D721Med (cell line): ENCODE measurements around the gene SPPL2C.

ENCODE experiments used
- DNase-seq: peaks from one replicate; pipeline ENCODE4 v3.0.0; 2011; ENCODE audit warnings: low spot score; ENCODE audit not compliant: insufficient read length
- FAIRE-seq: peaks from 2 replicates; lab custom pipeline; 2011; peaks lifted over from hg19 to GRCh38; lab: Jason Lieb, UNC
- TF ChIP-seq, protein P1 (sequence below): IDR thresholded peaks from 2 replicates; pipeline ENCODE4 v1.5.1; 2012; ENCODE audit warnings: mild to moderate bottlenecking, control low read depth; ENCODE audit not compliant: insufficient read depth; ENCODE audit errors: missing control alignments

Gene SPPL2C

DNA sequence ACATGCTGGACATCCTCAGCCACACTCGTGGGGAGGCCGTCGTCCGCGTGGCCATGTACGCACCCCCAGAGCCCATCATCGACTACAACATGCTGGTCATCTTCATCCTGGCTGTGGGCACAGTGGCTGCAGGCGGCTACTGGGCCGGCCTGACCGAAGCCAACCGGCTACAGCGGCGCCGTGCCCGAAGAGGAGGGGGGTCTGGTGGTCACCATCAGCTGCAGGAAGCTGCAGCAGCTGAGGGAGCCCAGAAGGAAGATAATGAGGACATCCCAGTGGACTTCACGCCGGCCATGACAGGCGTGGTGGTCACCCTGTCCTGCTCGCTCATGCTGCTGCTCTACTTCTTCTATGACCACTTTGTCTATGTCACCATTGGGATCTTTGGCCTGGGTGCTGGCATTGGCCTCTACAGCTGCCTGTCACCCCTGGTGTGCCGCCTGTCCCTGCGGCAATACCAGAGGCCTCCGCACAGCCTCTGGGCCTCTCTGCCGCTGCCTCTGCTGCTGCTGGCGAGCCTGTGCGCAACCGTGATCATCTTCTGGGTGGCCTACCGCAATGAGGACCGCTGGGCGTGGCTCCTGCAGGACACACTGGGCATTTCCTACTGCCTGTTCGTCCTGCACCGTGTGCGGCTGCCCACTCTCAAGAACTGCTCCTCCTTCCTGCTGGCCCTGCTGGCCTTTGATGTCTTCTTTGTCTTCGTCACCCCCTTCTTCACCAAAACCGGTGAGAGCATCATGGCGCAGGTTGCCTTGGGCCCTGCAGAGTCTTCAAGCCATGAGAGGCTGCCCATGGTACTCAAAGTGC lies 900 bp downstream of the SPPL2C start:
- FAIRE-seq = no peak
- TF ChIP-seq, protein P1, sequence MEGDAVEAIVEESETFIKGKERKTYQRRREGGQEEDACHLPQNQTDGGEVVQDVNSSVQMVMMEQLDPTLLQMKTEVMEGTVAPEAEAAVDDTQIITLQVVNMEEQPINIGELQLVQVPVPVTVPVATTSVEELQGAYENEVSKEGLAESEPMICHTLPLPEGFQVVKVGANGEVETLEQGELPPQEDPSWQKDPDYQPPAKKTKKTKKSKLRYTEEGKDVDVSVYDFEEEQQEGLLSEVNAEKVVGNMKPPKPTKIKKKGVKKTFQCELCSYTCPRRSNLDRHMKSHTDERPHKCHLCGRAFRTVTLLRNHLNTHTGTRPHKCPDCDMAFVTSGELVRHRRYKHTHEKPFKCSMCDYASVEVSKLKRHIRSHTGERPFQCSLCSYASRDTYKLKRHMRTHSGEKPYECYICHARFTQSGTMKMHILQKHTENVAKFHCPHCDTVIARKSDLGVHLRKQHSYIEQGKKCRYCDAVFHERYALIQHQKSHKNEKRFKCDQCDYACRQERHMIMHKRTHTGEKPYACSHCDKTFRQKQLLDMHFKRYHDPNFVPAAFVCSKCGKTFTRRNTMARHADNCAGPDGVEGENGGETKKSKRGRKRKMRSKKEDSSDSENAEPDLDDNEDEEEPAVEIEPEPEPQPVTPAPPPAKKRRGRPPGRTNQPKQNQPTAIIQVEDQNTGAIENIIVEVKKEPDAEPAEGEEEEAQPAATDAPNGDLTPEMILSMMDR = no peak

DNA sequence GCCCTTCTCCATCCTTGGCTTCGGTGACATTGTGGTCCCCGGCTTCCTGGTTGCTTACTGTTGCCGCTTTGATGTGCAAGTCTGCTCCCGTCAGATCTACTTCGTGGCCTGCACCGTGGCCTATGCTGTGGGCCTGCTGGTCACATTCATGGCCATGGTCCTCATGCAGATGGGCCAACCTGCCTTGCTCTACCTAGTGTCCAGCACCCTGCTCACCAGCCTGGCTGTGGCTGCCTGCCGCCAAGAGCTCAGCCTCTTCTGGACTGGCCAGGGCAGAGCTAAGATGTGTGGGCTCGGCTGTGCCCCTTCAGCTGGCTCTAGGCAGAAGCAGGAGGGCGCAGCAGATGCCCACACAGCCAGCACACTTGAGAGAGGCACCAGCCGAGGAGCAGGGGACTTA lies 1.5 kb downstream of the SPPL2C start:
- DNase-seq (no peak), FAIRE-seq (no peak)
- TF ChIP-seq, protein P1 = no peak

More for the DNA sequence above, 900 bp downstream of the SPPL2C start:
- DNase-seq = no peak

DNA sequence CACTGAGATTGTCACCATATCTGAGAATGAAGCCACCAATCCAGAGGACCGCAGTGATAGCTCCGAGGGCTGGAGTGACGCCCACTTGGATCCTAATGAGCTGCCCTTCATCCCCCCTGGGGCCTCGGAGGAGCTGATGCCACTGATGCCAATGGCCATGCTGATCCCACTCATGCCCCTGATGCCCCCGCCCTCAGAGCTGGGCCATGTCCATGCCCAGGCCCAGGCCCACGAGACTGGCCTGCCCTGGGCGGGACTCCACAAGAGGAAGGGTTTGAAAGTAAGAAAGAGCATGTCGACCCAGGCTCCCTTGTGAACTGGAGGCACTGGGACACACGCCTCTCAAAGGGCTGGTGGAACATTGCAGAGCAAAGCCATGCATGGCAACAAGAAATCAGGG lies 2.0 kb downstream of the SPPL2C start:
- FAIRE-seq = no peak
- TF ChIP-seq, protein P1 = no peak
- no peak for DNase-seq

DNA sequence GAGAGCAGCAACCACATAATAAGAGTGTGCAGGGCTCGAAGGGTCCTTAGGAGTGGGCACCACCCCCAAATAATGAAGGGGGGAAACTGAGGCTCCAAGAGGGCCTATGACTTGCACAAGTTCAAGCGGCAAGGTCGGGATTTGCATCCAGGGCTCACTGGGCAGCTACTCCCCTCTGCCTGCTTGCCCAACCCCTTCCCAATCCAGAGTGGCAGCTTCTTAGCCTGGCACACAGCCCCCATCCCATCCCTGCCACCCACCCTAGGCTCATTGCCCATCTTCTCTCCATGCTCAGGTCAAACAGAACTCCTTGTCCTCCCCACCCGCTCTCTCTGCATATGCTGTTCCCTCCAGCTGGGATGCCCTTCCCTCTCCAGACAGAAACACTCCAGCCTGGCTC lies 2.4 kb downstream of the SPPL2C start:
- TF ChIP-seq, protein P1 = no peak
- DNase-seq (no peak), FAIRE-seq (no peak)

DNA sequence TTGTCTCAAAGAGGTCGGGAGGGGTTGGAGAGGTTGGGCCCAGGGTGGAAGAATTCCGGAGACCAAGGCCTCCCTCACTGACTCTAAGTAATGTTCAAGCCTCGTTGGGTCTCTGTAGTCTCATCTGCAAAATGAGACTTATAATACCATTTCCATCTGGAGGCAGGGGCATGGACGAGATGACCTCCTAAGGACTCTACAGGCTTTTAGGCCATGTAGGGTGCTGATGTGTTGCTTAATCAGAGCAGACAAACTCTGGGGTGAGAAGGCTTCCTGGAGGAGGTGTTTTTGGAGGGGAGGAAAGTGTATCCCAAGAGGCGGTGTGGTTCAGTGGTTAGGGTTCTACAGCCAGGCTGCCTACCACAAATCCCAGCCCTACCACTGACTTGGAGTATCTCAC lies 3.1 kb downstream of the SPPL2C start:
- DNase-seq (no peak), FAIRE-seq (no peak)
- TF ChIP-seq, protein P1 = no peak

DNA sequence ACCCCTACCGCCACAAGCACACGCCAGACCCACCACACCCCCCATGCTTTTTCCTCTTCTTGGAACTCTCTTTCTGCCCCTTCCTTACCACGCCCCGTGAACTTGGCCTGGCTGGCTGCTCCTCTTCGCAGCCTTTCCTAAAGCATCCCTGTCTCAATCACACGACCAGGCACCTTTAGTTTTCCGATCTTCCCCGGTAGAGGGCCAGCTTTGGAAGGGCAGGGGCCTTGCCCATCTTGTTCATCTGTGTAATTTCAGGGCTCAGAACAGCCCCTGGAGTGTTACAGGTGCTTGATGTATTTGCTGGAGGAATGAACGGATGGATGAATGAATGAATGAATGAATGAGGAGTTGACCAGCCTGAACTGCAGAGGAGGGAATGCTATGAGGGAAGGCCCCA lies 3.7 kb downstream of the SPPL2C start:
- DNase-seq (no peak), FAIRE-seq (no peak)
- TF ChIP-seq, protein P1 = no peak

DNA sequence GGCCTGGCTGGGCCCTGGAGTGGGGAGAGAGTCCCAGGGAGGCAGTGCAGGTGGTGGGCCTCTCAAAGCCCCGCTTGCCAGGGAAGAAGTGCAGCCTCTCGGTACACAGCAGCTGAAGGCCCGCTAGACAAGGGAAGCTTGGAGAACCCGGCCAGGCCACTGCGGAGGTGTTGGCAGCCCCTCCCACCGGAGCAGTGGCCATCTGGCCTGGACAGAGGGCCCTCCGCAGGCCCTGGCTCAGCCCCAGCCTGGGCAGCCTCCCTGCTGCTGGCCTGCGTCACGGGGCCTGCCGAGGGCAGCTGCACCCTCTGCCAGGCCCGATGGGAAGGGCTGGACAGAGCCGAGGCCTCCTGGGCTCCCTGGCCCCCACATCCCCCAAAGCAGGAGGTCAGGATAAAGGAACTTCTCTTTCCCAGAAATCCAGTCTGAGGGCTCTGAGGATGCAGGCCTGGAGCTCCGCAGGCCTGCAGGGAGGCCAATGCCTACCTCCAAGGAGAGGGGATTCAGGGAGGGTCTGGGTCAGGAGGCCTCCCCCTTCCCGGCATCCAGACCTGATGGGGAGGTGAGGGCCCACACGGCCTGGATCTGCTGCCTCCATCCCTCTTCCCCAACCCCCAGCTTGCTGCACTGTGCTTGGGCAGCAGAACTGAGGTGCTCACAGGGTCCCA lies 4.3 kb downstream of the SPPL2C start:
- FAIRE-seq = no peak
- no peak for DNase-seq
- TF ChIP-seq, protein P1 = no peak
